SK-N-SH (cell line): ENCODE results near the gene TBC1D5. TPM values are rescaled to one million over a fixed set of nuclear protein-coding genes. Genes with fewer than 3 reads are reported as not detected.

Source experiments
- CTCF ChIA-PET: fragments of 300-600, 350-600 bp; formaldehyde crosslinking; extraction: SDS; loops from one replicate; lab custom pipeline; 2021; lab: Yijun Ruan, JAX
- POLR2A ChIA-PET: fragments of 350-600 bp; sonication (Branson Sonifier 250); formaldehyde crosslinking; extraction: SDS; loops from one replicate; lab custom pipeline; 2020; ENCODE audit warnings: antibody characterized with exemption, inconsistent platforms; lab: Yijun Ruan, JAX
- DNase-seq: peaks from one replicate; pipeline ENCODE4 v3.0.0; 2012
- H2AFZ ChIP-seq: fragments of 200-600 bp; sonication (generic); 2 replicates; pipeline ENCODE4 v1.8.1; 2016; ENCODE audit warnings: antibody characterized with exemption, mild to moderate bottlenecking, low read depth
- H3F3A ChIP-seq: fragments of 200-600 bp; sonication (generic); replicated peaks from 2 replicates; pipeline ENCODE3; 2016; ENCODE audit warnings: antibody characterized with exemption, mild to moderate bottlenecking; ENCODE audit not compliant: insufficient read depth
- H3K27ac ChIP-seq, 2 experiments: fragments of 200-500 bp in 1 of 2; fragments of 200-600 bp in 1 of 2; sonication (Bioruptor generic) in 1 of 2; sonication (generic), shearing (Covaris generic) in 1 of 2; 2 replicates each; pipeline versions ENCODE4 v1.5.1 to v1.6.1; 2014 to 2016; ENCODE audit warnings: low read depth in 2 of 2, inconsistent platforms in 1 of 2, low read length in 1 of 2, mild to moderate bottlenecking in 1 of 2, mixed read lengths in 1 of 2
- H3K27me3 ChIP-seq: fragments of 200-600 bp; sonication (generic), shearing (Covaris generic); 2 replicates; pipeline ENCODE4 v1.6.1; 2016; ENCODE audit warnings: mixed run types; ENCODE audit not compliant: insufficient read depth
- H3K36me3 ChIP-seq, 2 experiments: fragments of 200-500 bp in 1 of 2; fragments of 200-600 bp in 1 of 2; sonication (Bioruptor generic) in 1 of 2; sonication (generic) in 1 of 2; replicated peaks in 1 of 2; 2 replicates each; pipeline versions ENCODE3 to v1.5.1; 2014 to 2016; ENCODE audit warnings: low read length in 1 of 2, mild to moderate bottlenecking in 1 of 2; ENCODE audit not compliant: insufficient read depth in 2 of 2, control insufficient read depth in 1 of 2
- H3K4me1 ChIP-seq, 2 experiments: fragments of 200-500 bp in 1 of 2; fragments of 200-600 bp in 1 of 2; sonication (Bioruptor generic) in 1 of 2; sonication (generic), shearing (Covaris generic) in 1 of 2; 2 replicates each; pipeline versions ENCODE4 v1.5.1 to v1.6.1; 2014 to 2016; ENCODE audit warnings: low read depth in 1 of 2, low read length in 1 of 2, mixed run types in 1 of 2; ENCODE audit not compliant: insufficient read depth in 2 of 2, control insufficient read depth in 1 of 2
- H3K4me2 ChIP-seq: fragments of 200-600 bp; sonication (generic), shearing (Covaris generic); 2 replicates; pipeline ENCODE4 v1.6.1; 2017; ENCODE audit warnings: mixed run types
- H3K4me3 ChIP-seq, 2 experiments: fragments of 200-500 bp in 1 of 2; fragments of 200-600 bp in 1 of 2; sonication (Bioruptor generic) in 1 of 2; sonication (generic), shearing (Covaris generic) in 1 of 2; 2 replicates each; pipeline versions ENCODE4 v1.5.1 to v1.8.1; 2014 to 2016; ENCODE audit warnings: low read depth in 2 of 2, inconsistent platforms in 1 of 2, low read length in 1 of 2, mild to moderate bottlenecking in 1 of 2, mixed read lengths in 1 of 2, moderate library complexity in 1 of 2
- H3K79me2 ChIP-seq: fragments of 200-600 bp; sonication (generic); 2 replicates; pipeline ENCODE4 v1.8.1; 2017; ENCODE audit warnings: mild to moderate bottlenecking; ENCODE audit not compliant: insufficient read depth
- H3K9ac ChIP-seq: fragments of 200-600 bp; sonication (generic); 2 replicates; pipeline ENCODE4 v1.6.1; 2017; ENCODE audit warnings: mixed run types
- H3K9me2 ChIP-seq: fragments of 200-600 bp; sonication (generic); 2 replicates; pipeline ENCODE4 v1.6.1; 2017; ENCODE audit warnings: mixed run types
- H3K9me3 ChIP-seq: fragments of 200-600 bp; sonication (generic); 2 replicates; pipeline ENCODE4 v1.6.1; 2017; ENCODE audit warnings: mixed run types, mild to moderate bottlenecking, moderate library complexity
- H4K20me1 ChIP-seq: fragments of 200-600 bp; sonication (generic); 2 replicates; pipeline ENCODE4 v1.6.1; 2017; ENCODE audit warnings: mild to moderate bottlenecking, mixed run types; ENCODE audit not compliant: insufficient read depth
- FOSL2 ChIP-seq: IDR thresholded peaks from 2 replicates; pipeline ENCODE4 v1.4.0; 2012; ENCODE audit warnings: low read depth, mild to moderate bottlenecking, moderate library complexity, borderline replicate concordance
- FOXJ3 ChIP-seq: sonication (generic); formaldehyde crosslinking; IDR thresholded peaks from 2 replicates; pipeline ENCODE4 v1.5.1; 2020; ENCODE audit warnings: mild to moderate bottlenecking, missing genetic modification reagents
- NFIC ChIP-seq: IDR thresholded peaks from 2 replicates; pipeline ENCODE4 v1.4.0; 2012; ENCODE audit warnings: borderline replicate concordance
- RAD21 ChIP-seq: IDR thresholded peaks from 2 replicates; pipeline ENCODE4 v1.6.1; 2012; ENCODE audit warnings: mild to moderate bottlenecking, low read length
- RCOR1 ChIP-seq: fragments of 150-350 bp; IDR thresholded peaks from 2 replicates; pipeline ENCODE4 v1.6.1; 2017; ENCODE audit warnings: antibody characterized with exemption, low read length
- RFX5 ChIP-seq: IDR thresholded peaks from 2 replicates; pipeline ENCODE4 v1.6.1; 2012; ENCODE audit warnings: mild to moderate bottlenecking, improper control_type of control experiment, low read length
- SMC3 ChIP-seq: IDR thresholded peaks from 2 replicates; pipeline ENCODE4 v1.6.1; 2012; ENCODE audit warnings: low read depth, low read length, improper control_type of control experiment
- TEAD4 ChIP-seq: IDR thresholded peaks from 2 replicates; pipeline ENCODE4 v1.4.0; 2012; ENCODE audit warnings: mild to moderate bottlenecking, borderline replicate concordance; ENCODE audit not compliant: insufficient read depth
- WGBS: methylation state at CpG from one replicate; pipeline ENCODE4 v1.1.6; 2017; ENCODE audit warnings: low lambda C conversion rate; 5-methylcytosine and 5-hydroxymethylcytosine counted together
- polyA plus RNA-seq, 3 experiments: library from polyadenylated mRNA; depleted of rRNA; stranded (reverse); fragments of >200 nt; gene quantifications; 2 replicates each; pipeline ENCODE4 v1.2.3, GENCODE V29; 2012
- TF ChIP-seq, protein P1 (sequence below): fragments of 200-600 bp; sonication (generic); IDR thresholded peaks from 2 replicates; pipeline ENCODE4 v1.6.1; 2017; ENCODE audit warnings: antibody characterized with exemption, mild to moderate bottlenecking, moderate library complexity
- TF ChIP-seq, protein P2 (sequence below): fragments of 150-350 bp; IDR thresholded peaks from 2 replicates; pipeline ENCODE4 v1.6.1; 2017; ENCODE audit warnings: antibody characterized with exemption, low read length, low read depth, borderline replicate concordance
- TF ChIP-seq, protein P3 (sequence below): IDR thresholded peaks from 2 replicates; pipeline ENCODE4 v1.4.0; 2012; ENCODE audit warnings: low read depth
- TF ChIP-seq, protein P4 (sequence below): IDR thresholded peaks from 2 replicates; pipeline ENCODE4 v1.4.0; 2012; ENCODE audit warnings: low read depth, borderline replicate concordance
- TF ChIP-seq, protein P5 (sequence below): IDR thresholded peaks from 2 replicates; pipeline ENCODE4 v1.6.1; 2012; ENCODE audit warnings: mild to moderate bottlenecking, low read depth, low read length, moderate library complexity

The TBC1D5 gene
- polyA plus RNA-seq, 1 of the 3 experiments (the other 2 are of a cell fraction), result 19.5 TPM

DNA sequence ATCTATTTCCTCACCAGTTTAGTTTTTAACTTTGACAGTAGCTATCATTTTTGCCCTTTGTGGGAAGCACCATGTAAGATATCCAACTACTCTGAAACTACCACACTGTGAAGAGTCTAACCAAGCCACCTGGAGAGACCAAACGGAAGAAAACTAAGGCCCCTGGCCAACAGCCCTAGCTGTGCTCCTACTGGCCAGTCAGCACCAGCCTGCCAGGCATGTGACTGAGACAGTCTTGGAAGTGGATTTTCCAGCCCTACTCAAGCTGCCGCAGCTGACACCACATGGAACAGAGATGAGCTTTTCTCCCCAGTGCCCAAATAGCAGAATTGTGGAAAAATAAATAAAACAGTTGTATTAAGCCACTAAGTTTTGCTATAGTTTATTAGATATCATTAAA is 2.9 kb upstream of the TBC1D5 start:
- H3K36me3 ChIP-seq, result no peaks in the 10 kb centered on the region
- POLR2A ChIA-PET, result no interaction called here
- no peaks in the 10 kb centered on the region for H3K9me2 ChIP-seq
- peaks cover 15% of the 10 kb centered on the region for H3F3A ChIP-seq
- H3K79me2 ChIP-seq, result peaks cover 12% of the 10 kb centered on the region
- 94% methylated on average over 2 of the region's 2 CpGs for WGBS
- no peak overlapping the region for H3K4me3 ChIP-seq
- no peak overlapping the region for H3K9ac ChIP-seq
- TF ChIP-seq, protein P1, sequence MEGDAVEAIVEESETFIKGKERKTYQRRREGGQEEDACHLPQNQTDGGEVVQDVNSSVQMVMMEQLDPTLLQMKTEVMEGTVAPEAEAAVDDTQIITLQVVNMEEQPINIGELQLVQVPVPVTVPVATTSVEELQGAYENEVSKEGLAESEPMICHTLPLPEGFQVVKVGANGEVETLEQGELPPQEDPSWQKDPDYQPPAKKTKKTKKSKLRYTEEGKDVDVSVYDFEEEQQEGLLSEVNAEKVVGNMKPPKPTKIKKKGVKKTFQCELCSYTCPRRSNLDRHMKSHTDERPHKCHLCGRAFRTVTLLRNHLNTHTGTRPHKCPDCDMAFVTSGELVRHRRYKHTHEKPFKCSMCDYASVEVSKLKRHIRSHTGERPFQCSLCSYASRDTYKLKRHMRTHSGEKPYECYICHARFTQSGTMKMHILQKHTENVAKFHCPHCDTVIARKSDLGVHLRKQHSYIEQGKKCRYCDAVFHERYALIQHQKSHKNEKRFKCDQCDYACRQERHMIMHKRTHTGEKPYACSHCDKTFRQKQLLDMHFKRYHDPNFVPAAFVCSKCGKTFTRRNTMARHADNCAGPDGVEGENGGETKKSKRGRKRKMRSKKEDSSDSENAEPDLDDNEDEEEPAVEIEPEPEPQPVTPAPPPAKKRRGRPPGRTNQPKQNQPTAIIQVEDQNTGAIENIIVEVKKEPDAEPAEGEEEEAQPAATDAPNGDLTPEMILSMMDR, result no peak
- no peak for TF ChIP-seq RFX5
- TF ChIP-seq, protein P2, sequence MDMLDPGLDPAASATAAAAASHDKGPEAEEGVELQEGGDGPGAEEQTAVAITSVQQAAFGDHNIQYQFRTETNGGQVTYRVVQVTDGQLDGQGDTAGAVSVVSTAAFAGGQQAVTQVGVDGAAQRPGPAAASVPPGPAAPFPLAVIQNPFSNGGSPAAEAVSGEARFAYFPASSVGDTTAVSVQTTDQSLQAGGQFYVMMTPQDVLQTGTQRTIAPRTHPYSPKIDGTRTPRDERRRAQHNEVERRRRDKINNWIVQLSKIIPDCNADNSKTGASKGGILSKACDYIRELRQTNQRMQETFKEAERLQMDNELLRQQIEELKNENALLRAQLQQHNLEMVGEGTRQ, result no peak
- no peak for TF ChIP-seq RAD21
- TF ChIP-seq, protein P3, sequence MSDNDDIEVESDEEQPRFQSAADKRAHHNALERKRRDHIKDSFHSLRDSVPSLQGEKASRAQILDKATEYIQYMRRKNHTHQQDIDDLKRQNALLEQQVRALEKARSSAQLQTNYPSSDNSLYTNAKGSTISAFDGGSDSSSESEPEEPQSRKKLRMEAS, result no peak
- no peak for TF ChIP-seq NFIC
- TF ChIP-seq FOXJ3 (CRISPR knock-in tag), result no peak
- no peak for TF ChIP-seq FOSL2
- TF ChIP-seq, protein P4, sequence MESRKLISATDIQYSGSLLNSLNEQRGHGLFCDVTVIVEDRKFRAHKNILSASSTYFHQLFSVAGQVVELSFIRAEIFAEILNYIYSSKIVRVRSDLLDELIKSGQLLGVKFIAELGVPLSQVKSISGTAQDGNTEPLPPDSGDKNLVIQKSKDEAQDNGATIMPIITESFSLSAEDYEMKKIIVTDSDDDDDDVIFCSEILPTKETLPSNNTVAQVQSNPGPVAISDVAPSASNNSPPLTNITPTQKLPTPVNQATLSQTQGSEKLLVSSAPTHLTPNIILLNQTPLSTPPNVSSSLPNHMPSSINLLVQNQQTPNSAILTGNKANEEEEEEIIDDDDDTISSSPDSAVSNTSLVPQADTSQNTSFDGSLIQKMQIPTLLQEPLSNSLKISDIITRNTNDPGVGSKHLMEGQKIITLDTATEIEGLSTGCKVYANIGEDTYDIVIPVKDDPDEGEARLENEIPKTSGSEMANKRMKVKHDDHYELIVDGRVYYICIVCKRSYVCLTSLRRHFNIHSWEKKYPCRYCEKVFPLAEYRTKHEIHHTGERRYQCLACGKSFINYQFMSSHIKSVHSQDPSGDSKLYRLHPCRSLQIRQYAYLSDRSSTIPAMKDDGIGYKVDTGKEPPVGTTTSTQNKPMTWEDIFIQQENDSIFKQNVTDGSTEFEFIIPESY, result no peak
- TF ChIP-seq RCOR1, result no peak
- TF ChIP-seq SMC3, result no peak
- no peak for TF ChIP-seq TEAD4
- TF ChIP-seq, protein P5, sequence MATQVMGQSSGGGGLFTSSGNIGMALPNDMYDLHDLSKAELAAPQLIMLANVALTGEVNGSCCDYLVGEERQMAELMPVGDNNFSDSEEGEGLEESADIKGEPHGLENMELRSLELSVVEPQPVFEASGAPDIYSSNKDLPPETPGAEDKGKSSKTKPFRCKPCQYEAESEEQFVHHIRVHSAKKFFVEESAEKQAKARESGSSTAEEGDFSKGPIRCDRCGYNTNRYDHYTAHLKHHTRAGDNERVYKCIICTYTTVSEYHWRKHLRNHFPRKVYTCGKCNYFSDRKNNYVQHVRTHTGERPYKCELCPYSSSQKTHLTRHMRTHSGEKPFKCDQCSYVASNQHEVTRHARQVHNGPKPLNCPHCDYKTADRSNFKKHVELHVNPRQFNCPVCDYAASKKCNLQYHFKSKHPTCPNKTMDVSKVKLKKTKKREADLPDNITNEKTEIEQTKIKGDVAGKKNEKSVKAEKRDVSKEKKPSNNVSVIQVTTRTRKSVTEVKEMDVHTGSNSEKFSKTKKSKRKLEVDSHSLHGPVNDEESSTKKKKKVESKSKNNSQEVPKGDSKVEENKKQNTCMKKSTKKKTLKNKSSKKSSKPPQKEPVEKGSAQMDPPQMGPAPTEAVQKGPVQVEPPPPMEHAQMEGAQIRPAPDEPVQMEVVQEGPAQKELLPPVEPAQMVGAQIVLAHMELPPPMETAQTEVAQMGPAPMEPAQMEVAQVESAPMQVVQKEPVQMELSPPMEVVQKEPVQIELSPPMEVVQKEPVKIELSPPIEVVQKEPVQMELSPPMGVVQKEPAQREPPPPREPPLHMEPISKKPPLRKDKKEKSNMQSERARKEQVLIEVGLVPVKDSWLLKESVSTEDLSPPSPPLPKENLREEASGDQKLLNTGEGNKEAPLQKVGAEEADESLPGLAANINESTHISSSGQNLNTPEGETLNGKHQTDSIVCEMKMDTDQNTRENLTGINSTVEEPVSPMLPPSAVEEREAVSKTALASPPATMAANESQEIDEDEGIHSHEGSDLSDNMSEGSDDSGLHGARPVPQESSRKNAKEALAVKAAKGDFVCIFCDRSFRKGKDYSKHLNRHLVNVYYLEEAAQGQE, result no peak
- no peaks in the 10 kb centered on the region for H3K27me3 ChIP-seq
- no peak for DNase-seq
- no peak overlapping the region for H3K27ac ChIP-seq
- peaks cover 5 to 15% of the 10 kb centered on the region in 2 experiments; a peak in 2 of 4 replicates for H3K4me1 ChIP-seq
- no peak overlapping the region for H2AFZ ChIP-seq
- no peaks in the 10 kb centered on the region for H3K9me3 ChIP-seq
- CTCF ChIA-PET, result interaction anchor here (0.6 to 1.4 kb wide), 4 partner anchors 25 to 100 kb away, joined by 3 to 4 read pairs (median 4); no protein-coding TSS in a partner anchor
- H3K4me2 ChIP-seq, result no peak overlapping the region
- H4K20me1 ChIP-seq, result no peaks in the 10 kb centered on the region
